ENCODE measurements around the gene FAM185A. TPM values are rescaled to one million over a fixed set of nuclear protein-coding genes. Genes with fewer than 3 reads are reported as not detected.
"Not testable (repeated sequence)": the region's sequence is repeated elsewhere in the genome, so short reads cannot be mapped to it uniquely, and the experiment has no call there.

The FAM185A gene
- total RNA-seq, 2 experiments from 2014 or later: 7.9 to 10.0 TPM

GRCh38 chr7:102788770-102789169 lies 40.0 kb downstream of the FAM185A start:
- H3K36me3 Mint-ChIP-seq (ENCODE audit: low read depth); CTCF ChIA-PET; POLR2A ChIA-PET; H3K27me3 Mint-ChIP-seq; H3K9me3 Mint-ChIP-seq; intact Hi-C loops (cut with micrococcal nuclease); H3K4me1 Mint-ChIP-seq (ENCODE audit: low read depth); H3K27ac Mint-ChIP-seq; ATAC-seq; DNase-seq; H3K4me3 Mint-ChIP-seq: not testable (repeated sequence)

DNA sequence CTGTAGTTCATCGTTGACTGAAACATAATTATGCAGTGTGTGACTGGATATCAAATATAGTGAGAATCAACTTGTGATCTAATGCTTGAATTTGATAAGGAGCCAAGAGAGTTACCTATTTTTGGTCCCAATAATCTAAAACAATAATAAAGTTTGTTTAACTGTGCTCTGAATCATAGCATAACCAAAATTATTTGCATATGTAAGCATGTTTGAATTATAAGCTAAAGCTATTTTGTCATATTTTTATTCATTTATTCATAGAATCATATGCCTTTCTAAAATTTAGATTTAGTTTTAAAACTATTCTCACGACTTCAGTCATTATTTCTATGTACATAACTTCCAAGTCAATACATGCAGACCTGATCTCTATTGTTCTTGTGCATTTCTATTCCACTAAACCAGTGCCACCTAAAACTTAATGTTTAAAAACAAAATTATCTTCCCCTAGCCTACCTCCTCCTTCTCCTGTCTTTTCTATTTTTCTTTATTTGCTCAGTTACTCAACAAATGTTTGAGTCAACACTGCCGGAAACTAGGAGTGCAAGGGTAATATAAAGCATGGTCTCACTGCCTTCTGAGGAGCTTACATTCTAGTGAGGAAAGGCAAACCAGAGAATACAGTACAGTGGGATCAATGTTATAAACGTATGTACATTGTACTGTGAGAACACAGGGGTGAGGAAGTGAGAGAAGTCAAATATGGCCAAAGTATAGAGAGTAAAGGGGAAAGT lies 41.7 kb downstream of the FAM185A start:
- DNase-seq; POLR2A ChIA-PET; H3K27me3 Mint-ChIP-seq; ATAC-seq; H3K9me3 Mint-ChIP-seq; H3K4me1 Mint-ChIP-seq (ENCODE audit: low read depth); H3K4me3 Mint-ChIP-seq; H3K27ac Mint-ChIP-seq; intact Hi-C loops (cut with micrococcal nuclease); CTCF ChIA-PET: not testable (repeated sequence)
- peaks cover 10% of the 10 kb centered on the region for H3K36me3 Mint-ChIP-seq (ENCODE audit: low read depth)

DNA sequence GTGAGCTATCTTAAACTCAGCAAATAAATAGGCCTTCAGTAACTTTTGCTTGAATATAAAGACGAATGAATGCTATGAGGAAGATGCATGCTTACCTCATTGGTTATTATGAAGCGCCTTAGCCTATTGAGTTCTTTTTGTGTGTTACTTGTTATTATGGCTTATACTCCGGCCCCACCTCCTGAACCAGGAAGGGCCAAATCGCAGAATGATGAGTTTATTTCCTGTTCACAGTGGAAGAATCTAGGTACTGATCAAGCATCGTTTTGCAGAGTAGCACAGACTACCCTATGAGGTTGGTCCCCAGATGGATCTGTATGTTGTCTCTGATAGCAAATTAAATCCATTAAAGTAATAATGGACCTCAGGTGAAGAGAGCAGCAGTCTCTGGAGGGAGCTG lies 42.6 kb downstream of the FAM185A start:
- H3K27ac Mint-ChIP-seq; DNase-seq; H3K9me3 Mint-ChIP-seq; H3K4me1 Mint-ChIP-seq (ENCODE audit: low read depth); CTCF ChIA-PET; POLR2A ChIA-PET; intact Hi-C loops (cut with micrococcal nuclease); ATAC-seq; H3K27me3 Mint-ChIP-seq; H3K4me3 Mint-ChIP-seq: not testable (repeated sequence)
- H3K36me3 Mint-ChIP-seq (ENCODE audit: low read depth): peaks cover 13% of the 10 kb centered on the region

DNA sequence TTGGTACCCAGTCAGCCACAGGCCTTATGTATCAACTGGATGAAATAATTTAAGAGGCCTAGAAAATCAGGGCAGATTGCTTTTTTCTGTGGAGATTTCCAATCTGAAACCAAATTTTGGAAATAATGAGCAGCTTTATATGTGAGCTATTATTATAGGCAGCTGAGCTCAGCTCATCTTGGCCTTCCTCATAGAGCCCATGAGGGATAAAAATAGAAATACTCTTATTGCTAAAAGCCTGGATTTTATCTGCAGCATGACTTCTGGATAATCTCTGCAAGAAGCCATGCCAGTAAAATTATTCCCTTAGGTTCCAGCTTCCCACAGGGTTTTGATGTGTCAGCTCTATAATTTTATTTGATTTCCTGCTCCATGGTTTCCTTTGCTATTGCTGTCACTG lies 43.0 kb downstream of the FAM185A start:
- POLR2A ChIA-PET; H3K4me3 Mint-ChIP-seq; CTCF ChIA-PET; H3K9me3 Mint-ChIP-seq; H3K27me3 Mint-ChIP-seq; intact Hi-C loops (cut with micrococcal nuclease); H3K4me1 Mint-ChIP-seq (ENCODE audit: low read depth); DNase-seq; H3K27ac Mint-ChIP-seq; ATAC-seq: not testable (repeated sequence)
- peaks cover 16% of the 10 kb centered on the region for H3K36me3 Mint-ChIP-seq (ENCODE audit: low read depth)

GRCh38 chr7:102794567-102794966 lies 45.8 kb downstream of the FAM185A start:
- CTCF ChIA-PET; H3K27me3 Mint-ChIP-seq; POLR2A ChIA-PET; H3K4me1 Mint-ChIP-seq (ENCODE audit: low read depth); H3K9me3 Mint-ChIP-seq; H3K27ac Mint-ChIP-seq; intact Hi-C loops (cut with micrococcal nuclease); ATAC-seq; DNase-seq; H3K4me3 Mint-ChIP-seq: not testable (repeated sequence)
- H3K36me3 Mint-ChIP-seq (ENCODE audit: low read depth): peaks cover 18% of the 10 kb centered on the region

DNA sequence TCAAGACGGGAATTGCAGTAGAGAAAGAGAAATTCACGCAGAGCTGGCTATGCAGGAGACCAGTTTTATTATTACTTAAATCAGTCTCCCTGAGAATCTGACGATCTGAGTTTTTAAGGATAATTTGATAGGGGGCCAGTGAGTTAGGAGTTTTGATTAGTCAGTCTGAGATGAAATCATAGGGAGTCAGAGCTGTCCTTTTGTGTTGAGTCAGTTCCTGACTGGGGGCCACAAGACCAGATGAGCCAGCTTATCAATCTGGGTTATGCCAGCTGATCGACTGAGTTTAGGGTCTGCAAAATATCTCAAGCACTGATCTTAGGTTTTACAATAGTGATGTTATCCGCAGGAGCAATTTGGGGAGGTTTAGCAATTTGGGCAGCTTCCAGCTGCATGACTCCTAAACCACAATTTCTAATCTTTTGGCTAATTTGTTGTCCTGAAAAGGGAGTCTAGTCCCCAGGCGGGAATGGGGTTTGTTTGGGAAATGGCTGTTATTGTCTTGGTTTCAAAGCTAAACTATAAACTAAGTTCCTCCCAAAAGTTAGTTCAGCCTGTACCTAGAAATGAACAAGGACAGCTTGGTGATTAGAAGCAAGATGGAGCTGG lies 47.3 kb downstream of the FAM185A start:
- H3K4me3 Mint-ChIP-seq; ATAC-seq; H3K27me3 Mint-ChIP-seq; H3K9me3 Mint-ChIP-seq; H3K27ac Mint-ChIP-seq; POLR2A ChIA-PET; CTCF ChIA-PET; H3K4me1 Mint-ChIP-seq (ENCODE audit: low read depth); intact Hi-C loops (cut with micrococcal nuclease); DNase-seq: not testable (repeated sequence)
- peaks cover 14% of the 10 kb centered on the region for H3K36me3 Mint-ChIP-seq (ENCODE audit: low read depth)

DNA sequence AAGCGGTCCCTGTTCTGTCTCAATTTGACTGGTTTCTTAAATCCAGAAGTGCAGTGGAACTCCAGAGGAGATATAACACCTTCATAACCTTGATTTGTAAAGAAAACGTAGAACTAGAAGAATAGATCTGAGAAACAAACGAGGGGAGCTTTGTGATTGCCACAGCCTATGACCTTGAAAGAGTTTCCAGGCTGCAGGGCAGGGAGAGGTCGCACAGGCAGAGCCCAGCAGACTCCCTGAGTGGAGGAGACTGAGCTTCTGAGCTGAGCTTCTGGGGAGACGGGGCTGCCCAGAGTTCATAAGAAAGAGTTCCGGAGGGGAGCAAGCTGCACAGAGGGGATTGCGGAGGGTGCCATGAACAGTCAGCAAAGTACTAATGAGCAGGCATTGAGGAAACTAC lies 57.8 kb downstream of the FAM185A start:
- H3K27me3 Mint-ChIP-seq: no peaks in the 10 kb centered on the region
- ATAC-seq (no peak), DNase-seq (no peak)
- no peak overlapping the region for H3K27ac Mint-ChIP-seq
- intact Hi-C loops (cut with micrococcal nuclease): no loop called here
- TF ChIP-seq, protein P1, sequence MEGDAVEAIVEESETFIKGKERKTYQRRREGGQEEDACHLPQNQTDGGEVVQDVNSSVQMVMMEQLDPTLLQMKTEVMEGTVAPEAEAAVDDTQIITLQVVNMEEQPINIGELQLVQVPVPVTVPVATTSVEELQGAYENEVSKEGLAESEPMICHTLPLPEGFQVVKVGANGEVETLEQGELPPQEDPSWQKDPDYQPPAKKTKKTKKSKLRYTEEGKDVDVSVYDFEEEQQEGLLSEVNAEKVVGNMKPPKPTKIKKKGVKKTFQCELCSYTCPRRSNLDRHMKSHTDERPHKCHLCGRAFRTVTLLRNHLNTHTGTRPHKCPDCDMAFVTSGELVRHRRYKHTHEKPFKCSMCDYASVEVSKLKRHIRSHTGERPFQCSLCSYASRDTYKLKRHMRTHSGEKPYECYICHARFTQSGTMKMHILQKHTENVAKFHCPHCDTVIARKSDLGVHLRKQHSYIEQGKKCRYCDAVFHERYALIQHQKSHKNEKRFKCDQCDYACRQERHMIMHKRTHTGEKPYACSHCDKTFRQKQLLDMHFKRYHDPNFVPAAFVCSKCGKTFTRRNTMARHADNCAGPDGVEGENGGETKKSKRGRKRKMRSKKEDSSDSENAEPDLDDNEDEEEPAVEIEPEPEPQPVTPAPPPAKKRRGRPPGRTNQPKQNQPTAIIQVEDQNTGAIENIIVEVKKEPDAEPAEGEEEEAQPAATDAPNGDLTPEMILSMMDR (IDR thresholded peaks at IDR 0.05): no peak
- CTCF ChIA-PET: interaction anchor here (0.8 kb wide), 1 partner anchor 87 kb away, joined by 3 read pairs; no protein-coding TSS in a partner anchor
- POLR2A ChIA-PET: no interaction called here
- H3K4me3 Mint-ChIP-seq: no peak overlapping the region
- no peaks in the 10 kb centered on the region for H3K4me1 Mint-ChIP-seq (ENCODE audit: low read depth)
- peaks cover 7% of the 10 kb centered on the region for H3K9me3 Mint-ChIP-seq
- H3K36me3 Mint-ChIP-seq (ENCODE audit: low read depth): peaks cover 5% of the 10 kb centered on the region

DNA sequence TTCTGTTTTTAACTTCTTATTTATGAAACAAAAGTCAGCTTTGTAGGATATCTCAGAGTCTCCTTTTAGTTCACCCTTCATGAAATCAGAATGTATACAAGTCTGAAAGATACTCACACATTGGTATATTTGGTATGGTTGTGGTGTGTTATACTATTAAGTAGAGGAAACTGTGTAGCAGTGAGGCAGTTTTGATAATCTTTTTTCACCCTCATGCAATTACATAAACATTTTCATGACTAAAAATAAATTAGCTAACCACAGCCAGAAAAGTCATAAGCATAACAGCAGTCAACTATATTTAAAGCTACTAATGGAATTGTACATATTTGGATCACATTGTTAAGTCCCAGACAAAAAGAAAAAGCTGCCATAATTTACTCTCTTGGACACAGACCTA lies 62.1 kb downstream of the FAM185A start:
- Mint-ChIP-seq H3K36me3 (ENCODE audit: low read depth) (peaks cover 12% of the 10 kb centered on the region), H3K9me3 (no peaks in the 10 kb centered on the region), H3K27me3 (no peaks in the 10 kb centered on the region), H3K4me1 (ENCODE audit: low read depth) (peaks cover 8% of the 10 kb centered on the region), H3K4me3 (no peak overlapping the region), H3K27ac (no peak overlapping the region)
- intact Hi-C loops (cut with micrococcal nuclease): no loop called here
- ChIA-PET POLR2A (no interaction called here), CTCF (no interaction called here)
- TF ChIP-seq, protein P1 (IDR thresholded peaks at IDR 0.05): no peak
- ATAC-seq (no peak), DNase-seq (no peak)

Data from activated CD8-positive, alpha-beta T cell treated with anti-CD3 and anti-CD28 coated beads for 36 hours (primary cell).